Activated T-helper 2 cell treated with anti-CD3 and anti-CD28 coated beads, Interferon-gamma antibody, Interleukin-2, Interleukin-4, amounts not matched to agents 10 μg/mL and 5 μg/mL and 100 μg/mL, durations not matched to agents 14 hours and 24 hours and 36 hours (primary cell): Measurements from ENCODE around the gene EVX2. TPM values are rescaled to one million over a fixed set of nuclear protein-coding genes. Genes with fewer than 3 reads are reported as not detected.

Source experiments
- DNase-seq: peaks from one replicate; pipeline ENCODE4 v3.0.0; 2021; ENCODE audit warnings: low spot score
- H3K27ac Mint-ChIP-seq: one replicate; pipeline ENCODE4 v1.8.0; 2021; ENCODE audit warnings: mixed read lengths
- H3K27me3 Mint-ChIP-seq: one replicate; pipeline ENCODE4 v1.8.0; 2021; ENCODE audit warnings: low read depth, mixed read lengths
- H3K36me3 Mint-ChIP-seq: one replicate; pipeline ENCODE4 v1.8.0; 2021; ENCODE audit warnings: low read depth, mixed read lengths
- H3K4me1 Mint-ChIP-seq: one replicate; pipeline ENCODE4 v1.8.0; 2021; ENCODE audit warnings: low read depth, mixed read lengths
- H3K4me3 Mint-ChIP-seq: one replicate; pipeline ENCODE4 v1.8.0; 2021; ENCODE audit warnings: low read depth, mild to moderate bottlenecking, moderate library complexity, mixed read lengths
- H3K9me3 Mint-ChIP-seq: one replicate; pipeline ENCODE4 v1.8.0; 2021; ENCODE audit warnings: mixed read lengths
- intact Hi-C: fragments of 100-400 bp; cut with micrococcal nuclease; formaldehyde crosslinking; loops from one replicate; pipeline ENCODE4 v1.15.1; 2023
- total RNA-seq: library from RNA; stranded (reverse); gene quantifications from 2 replicates; pipeline ENCODE4 v1.2.3, GENCODE V29; 2022

EVX2 gene
- total RNA-seq, 1 donor from 2014 or later = not detected

- H3K27ac Mint-ChIP-seq = no peak overlapping the region
- DNase-seq = no peak
Measured at GRCh38 chr2:176118601-176119339, 35.0 kb upstream of the EVX2 start.

DNA sequence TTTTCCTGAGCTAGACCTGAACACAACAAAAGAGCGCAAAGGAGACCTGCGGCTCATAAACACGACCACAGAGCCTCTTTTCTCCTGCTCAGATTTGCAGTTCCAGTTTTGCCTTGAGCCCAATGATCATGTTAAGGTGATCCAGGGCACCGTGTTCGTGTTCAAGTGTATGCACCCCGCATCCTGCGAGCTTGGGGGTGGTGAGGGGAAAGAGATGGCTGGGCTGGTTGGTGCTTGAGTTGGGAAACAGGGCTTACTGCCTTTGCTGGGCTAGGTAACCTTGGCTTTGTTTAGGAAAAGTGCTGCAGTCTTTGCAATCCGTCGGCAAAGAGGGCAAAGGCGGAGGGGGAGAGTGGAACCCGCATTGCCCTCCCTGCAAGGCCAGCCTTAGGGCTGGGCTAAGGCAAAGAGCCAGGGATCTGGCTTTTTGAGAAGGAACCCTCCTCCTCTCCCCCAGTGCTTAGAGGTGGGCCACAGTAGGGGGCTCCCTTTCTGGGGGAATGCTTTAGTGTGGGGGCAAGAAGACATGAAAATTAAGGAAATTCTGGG, 34.1 kb upstream of the EVX2 start:
- intact Hi-C loops = no loop called here
- Mint-ChIP-seq H3K27ac (no peak overlapping the region), H3K4me1 (peaks cover 4% of the 10 kb centered on the region), H3K4me3 (no peak overlapping the region), H3K36me3 (no peaks in the 10 kb centered on the region), H3K27me3 (peaks cover 75% of the 10 kb centered on the region), H3K9me3 (no peaks in the 10 kb centered on the region)
- no peak for DNase-seq

More at GRCh38 chr2:176118601-176119339, 35.0 kb upstream of the EVX2 start:
- H3K4me1 Mint-ChIP-seq = peaks cover 4% of the 10 kb centered on the region
- no peaks in the 10 kb centered on the region for H3K36me3 Mint-ChIP-seq
- peaks cover 71% of the 10 kb centered on the region for H3K27me3 Mint-ChIP-seq
- no peak overlapping the region for H3K4me3 Mint-ChIP-seq
- no peaks in the 10 kb centered on the region for H3K9me3 Mint-ChIP-seq
- intact Hi-C loops = no loop called here

DNA sequence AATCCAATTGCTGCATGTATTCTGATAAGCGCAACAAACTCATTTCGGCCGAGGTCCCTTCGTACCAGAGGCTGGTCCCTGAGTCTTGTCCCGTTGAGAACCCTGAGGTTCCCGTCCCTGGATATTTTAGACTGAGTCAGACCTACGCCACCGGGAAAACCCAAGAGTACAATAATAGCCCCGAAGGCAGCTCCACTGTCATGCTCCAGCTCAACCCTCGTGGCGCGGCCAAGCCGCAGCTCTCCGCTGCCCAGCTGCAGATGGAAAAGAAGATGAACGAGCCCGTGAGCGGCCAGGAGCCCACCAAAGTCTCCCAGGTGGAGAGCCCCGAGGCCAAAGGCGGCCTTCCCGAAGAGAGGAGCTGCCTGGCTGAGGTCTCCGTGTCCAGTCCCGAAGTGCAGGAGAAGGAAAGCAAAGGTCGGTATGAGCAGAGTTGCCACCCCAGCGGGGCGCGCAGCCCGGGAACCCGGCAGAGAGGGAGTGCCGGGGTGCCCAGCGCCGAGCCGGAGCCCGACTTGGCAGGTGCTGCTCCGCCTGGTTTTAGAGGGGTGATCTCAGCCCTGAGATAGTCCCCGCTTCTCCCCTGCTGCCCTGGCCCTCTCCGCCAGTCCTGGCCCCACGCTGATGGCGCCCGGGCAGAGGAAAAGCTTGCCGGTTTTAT, 33.5 kb upstream of the EVX2 start:
- Mint-ChIP-seq H3K27ac (no peak overlapping the region), H3K4me1 (peaks cover 4% of the 10 kb centered on the region), H3K9me3 (no peaks in the 10 kb centered on the region), H3K4me3 (no peak overlapping the region), H3K36me3 (no peaks in the 10 kb centered on the region), H3K27me3 (peaks cover 78% of the 10 kb centered on the region)
- no peak for DNase-seq
- intact Hi-C loops = no loop called here

DNA sequence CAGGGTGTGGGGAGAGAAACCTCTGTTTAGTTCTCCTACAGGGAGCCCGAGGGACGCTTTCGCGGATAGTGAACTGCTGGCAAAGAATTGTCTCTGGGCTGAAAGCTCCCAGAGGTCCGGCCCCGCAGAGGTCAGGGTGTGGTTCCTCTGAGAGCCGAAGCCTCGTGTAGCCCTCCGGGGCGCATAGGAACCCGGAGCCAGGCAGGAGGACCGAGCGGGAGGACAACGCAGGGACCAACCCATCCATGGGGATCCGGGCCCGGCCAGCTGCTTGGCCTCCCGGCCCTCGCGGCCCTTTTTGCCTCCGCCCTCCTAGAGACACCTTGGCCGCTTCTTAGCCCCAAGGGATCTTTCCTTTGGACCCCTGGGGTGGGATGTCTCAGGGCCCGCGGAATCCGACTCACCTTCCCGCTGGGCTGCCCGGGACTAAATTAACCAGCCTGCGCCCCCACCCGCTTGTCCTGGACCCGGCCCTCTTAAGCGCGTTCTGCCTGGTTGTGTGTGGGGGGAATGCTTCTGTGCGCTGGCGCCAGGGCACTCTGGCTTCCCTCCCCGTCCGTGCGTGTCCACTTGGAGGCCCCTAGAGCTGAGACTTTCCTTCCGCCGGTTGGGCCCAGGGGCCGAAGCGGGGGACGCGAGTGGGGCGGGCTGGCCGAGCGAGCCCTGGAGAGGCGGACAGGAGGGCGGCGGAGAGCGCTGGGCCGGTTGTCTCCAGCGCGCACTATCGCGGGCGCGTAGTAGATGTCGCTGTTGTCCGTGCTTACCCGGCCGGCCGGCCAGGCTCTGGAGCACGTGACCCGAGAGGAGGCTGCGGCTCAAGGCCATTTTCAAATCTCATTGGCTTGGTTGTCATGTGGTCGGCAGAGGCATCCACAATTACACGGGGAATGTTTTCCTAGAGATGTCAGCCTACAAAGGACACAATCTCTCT, 32.4 kb upstream of the EVX2 start, which contains the start of gene HOXD10:
TSS of gene HOXD10 (plus strand) at position 896 of the 931 bp plus-strand sequence. CDS start 56 bp downstream, outside the sequence.
- Mint-ChIP-seq H3K36me3 (no peaks in the 10 kb centered on the region), H3K27ac (no peak within 1 kb of the TSS), H3K9me3 (no peaks in the 10 kb centered on the region), H3K4me3 (no peak within 1 kb of the TSS), H3K27me3 (peaks cover 85% of the 10 kb centered on the region), H3K4me1 (peaks cover 6% of the 10 kb centered on the region)
- DNase-seq = no peak
- intact Hi-C loops = no loop called here

- Mint-ChIP-seq H3K9me3 (no peaks in the 10 kb centered on the region), H3K4me3 (no peak overlapping the region), H3K4me1 (peaks cover 7% of the 10 kb centered on the region), H3K27me3 (peaks cover 83% of the 10 kb centered on the region), H3K36me3 (no peaks in the 10 kb centered on the region), H3K27ac (no peak overlapping the region)
- intact Hi-C loops = no loop called here
- no peak for DNase-seq
Measured at GRCh38 chr2:176114930-176115625, 31.3 kb upstream of the EVX2 start.

- no peak overlapping the region for H3K4me3 Mint-ChIP-seq
- intact Hi-C loops = no loop called here
- H3K36me3 Mint-ChIP-seq = peaks cover 2% of the 10 kb centered on the region
- no peaks in the 10 kb centered on the region for H3K9me3 Mint-ChIP-seq
- H3K27me3 Mint-ChIP-seq = peaks cover 83% of the 10 kb centered on the region
- no peak for DNase-seq
- peaks cover 7% of the 10 kb centered on the region for H3K4me1 Mint-ChIP-seq
- no peak overlapping the region for H3K27ac Mint-ChIP-seq
Measured at GRCh38 chr2:176114120-176114929, 30.6 kb upstream of the EVX2 start.

GRCh38 chr2:176112375-176113302, 28.9 kb upstream of the EVX2 start:
- H3K27me3 Mint-ChIP-seq = peaks cover 78% of the 10 kb centered on the region
- peaks cover 3% of the 10 kb centered on the region for H3K4me1 Mint-ChIP-seq
- H3K4me3 Mint-ChIP-seq = no peak overlapping the region
- no peak overlapping the region for H3K27ac Mint-ChIP-seq
- DNase-seq = no peak
- H3K36me3 Mint-ChIP-seq = peaks cover 4% of the 10 kb centered on the region
- no peaks in the 10 kb centered on the region for H3K9me3 Mint-ChIP-seq
- intact Hi-C loops = no loop called here

DNA sequence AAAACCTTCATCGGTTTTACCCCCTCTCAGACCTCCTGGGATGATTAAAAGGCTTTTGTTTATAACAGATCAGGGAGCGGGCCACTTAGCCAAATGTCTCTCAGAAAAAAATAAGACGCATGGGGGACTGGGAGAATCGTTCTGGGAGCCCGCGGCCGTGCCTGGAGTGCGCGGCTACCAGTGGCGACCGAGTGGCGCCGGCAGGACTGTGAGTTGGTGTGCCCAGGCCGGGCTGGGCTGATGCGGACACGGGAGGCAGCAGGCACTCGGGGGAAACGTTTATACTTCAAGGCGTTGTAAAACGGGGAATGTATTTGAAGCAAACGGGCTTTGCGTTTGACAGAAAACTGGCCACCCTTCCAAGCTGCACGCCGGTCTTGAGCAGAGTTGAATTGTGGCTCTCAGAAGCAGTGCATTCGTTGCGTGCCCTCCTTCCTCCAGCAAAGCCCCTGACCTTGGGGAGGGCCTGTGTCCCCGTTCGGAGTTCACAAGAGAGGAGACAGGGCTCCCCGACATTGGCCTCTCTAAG, 28.1 kb upstream of the EVX2 start:
- Mint-ChIP-seq H3K27me3 (peaks cover 77% of the 10 kb centered on the region), H3K36me3 (peaks cover 4% of the 10 kb centered on the region), H3K4me3 (no peak overlapping the region), H3K9me3 (no peaks in the 10 kb centered on the region), H3K4me1 (peaks cover 3% of the 10 kb centered on the region), H3K27ac (no peak overlapping the region)
- DNase-seq = no peak
- intact Hi-C loops = loop anchor here (2.0 kb wide), 3 partner anchors 15 to 33 kb away; partner anchors contain the start of gene HOXD8

GRCh38 chr2:176111309-176111663, 27.5 kb upstream of the EVX2 start:
- no peak for DNase-seq
- Mint-ChIP-seq H3K27me3 (peaks cover 73% of the 10 kb centered on the region), H3K36me3 (peaks cover 4% of the 10 kb centered on the region), H3K27ac (no peak overlapping the region), H3K4me1 (peaks cover 4% of the 10 kb centered on the region), H3K4me3 (no peak overlapping the region), H3K9me3 (no peaks in the 10 kb centered on the region)
- intact Hi-C loops = loop anchor here (2.0 kb wide), 3 partner anchors 14 to 32 kb away; partner anchors contain the start of gene HOXD8

- DNase-seq = no peak
- Mint-ChIP-seq H3K27ac (no peak overlapping the region), H3K27me3 (peaks cover 74% of the 10 kb centered on the region), H3K4me1 (peaks cover 6% of the 10 kb centered on the region), H3K9me3 (no peaks in the 10 kb centered on the region), H3K4me3 (no peak overlapping the region), H3K36me3 (peaks cover 4% of the 10 kb centered on the region)
- intact Hi-C loops = loop anchor here (2.0 kb wide), 3 partner anchors 14 to 32 kb away; partner anchors contain the start of gene HOXD8
Measured at GRCh38 chr2:176110415-176111308, 26.9 kb upstream of the EVX2 start.
